T-helper 1 cell treated with Interleukin-12 subunit alpha and Interleukin-12 subunit beta and Interleukin-4 antibody, amounts not matched to agents 30 ng/mL and 1 ng/mL, for 36 hours (primary cell): ENCODE data around the gene IL2. TPM values are rescaled to one million over a fixed set of nuclear protein-coding genes. Genes with fewer than 3 reads are reported as not detected.

Source experiments
- intact Hi-C: fragments of 100-400 bp; cut with micrococcal nuclease; formaldehyde crosslinking; loops from one replicate; pipeline ENCODE4 v1.15.1; 2024
- total RNA-seq: library from RNA; stranded (reverse); gene quantifications from 2 replicates; pipeline ENCODE4 v1.2.3, GENCODE V29; 2022

Gene IL2
- total RNA-seq, result 4.6 and 5.7 TPM in 2 replicates

- intact Hi-C loops, result loop anchor here (5.0 to 10.0 kb wide), 7 partner anchors 134 to 958 kb away; partner anchors contain the start of genes BBS12, CCNA2 and NUDT6
Measured at GRCh38 chr4:122456231-122457116, at the start of gene IL2. IL2 (minus strand) TSS chr4:122456725; CDS start chr4:122456440, 285 bp downstream.

GRCh38 chr4:122503214-122503613 lies 46.7 kb upstream of the IL2 start:
- intact Hi-C loops, result loop anchor here (1.0 kb wide), 1 partner anchor 37 kb away; no protein-coding TSS in a partner anchor

GRCh38 chr4:122500852-122501501 lies 44.5 kb upstream of the IL2 start:
- intact Hi-C loops, result no loop called here

GRCh38 chr4:122489061-122489460 lies 32.5 kb upstream of the IL2 start:
- intact Hi-C loops, result no loop called here

- intact Hi-C loops, result no loop called here
Measured at GRCh38 chr4:122483481-122483880, 27.0 kb upstream of the IL2 start.

- intact Hi-C loops, result no loop called here
Measured at GRCh38 chr4:122481766-122482405, 25.4 kb upstream of the IL2 start.

GRCh38 chr4:122480655-122481487 lies 24.3 kb upstream of the IL2 start:
- intact Hi-C loops, result no loop called here

GRCh38 chr4:122479935-122480416 lies 23.5 kb upstream of the IL2 start:
- intact Hi-C loops, result no loop called here

- intact Hi-C loops, result no loop called here
Measured at GRCh38 chr4:122476745-122477144, 20.2 kb upstream of the IL2 start.

GRCh38 chr4:122476126-122476525 lies 19.6 kb upstream of the IL2 start:
- intact Hi-C loops, result no loop called here

- intact Hi-C loops, result no loop called here
Measured at GRCh38 chr4:122475233-122475632, 18.7 kb upstream of the IL2 start.

GRCh38 chr4:122469457-122469856 lies 12.9 kb upstream of the IL2 start:
- intact Hi-C loops, result no loop called here

GRCh38 chr4:122458625-122459024 lies 2.1 kb upstream of the IL2 start:
- intact Hi-C loops, result loop anchor here (1.0 to 10.0 kb wide), 11 partner anchors 50 to 956 kb away; partner anchors contain the start of genes BBS12, CCNA2 and NUDT6

GRCh38 chr4:122453384-122453995 lies 3.0 kb downstream of the IL2 start:
- intact Hi-C loops, result loop anchor here (10.0 kb wide), 3 partner anchors 201 to 961 kb away; partner anchors contain the start of gene CCNA2

- intact Hi-C loops, result loop anchor here (10.0 kb wide), 3 partner anchors 204 to 964 kb away; partner anchors contain the start of gene CCNA2
Measured at GRCh38 chr4:122450847-122451246, 5.7 kb downstream of the IL2 start.

GRCh38 chr4:122434285-122434684 lies 22.2 kb downstream of the IL2 start:
- intact Hi-C loops, result no loop called here

- intact Hi-C loops, result no loop called here
Measured at GRCh38 chr4:122431351-122431750, 25.2 kb downstream of the IL2 start.

- intact Hi-C loops, result no loop called here
Measured at GRCh38 chr4:122423246-122423645, 33.3 kb downstream of the IL2 start.

- intact Hi-C loops, result no loop called here
Measured at GRCh38 chr4:122412547-122412946, 44.0 kb downstream of the IL2 start.

- intact Hi-C loops, result no loop called here
Measured at GRCh38 chr4:122403861-122404260, 52.7 kb downstream of the IL2 start.
